ENCODE measurements around the gene IGSF9. TPM values are rescaled to one million over a fixed set of nuclear protein-coding genes. Genes with fewer than 3 reads are reported as not detected.

The IGSF9 gene
- total and polyA plus RNA-seq, 10 of the 15 experiments (the other 5 are each of a cell fraction or from before 2014, with no cell fraction given): 0.04 to 0.07 TPM; not detected in 8

GRCh38 chr1:159945483-159946241, at the start of gene IGSF9 (continued):
- peak; percentile 16 for TF ChIP-seq USF1 (IDR thresholded peaks at IDR 0.05; ENCODE audit: borderline replicate concordance, extremely low read length, insufficient read depth, low read depth, low read length)
- 0 out of 2 replicates have a peak, but pooled peaks have one; percentile 29 for TF ChIP-seq CREB1 (IDR thresholded peaks at IDR 0.05; ENCODE audit: low read depth)
- peak in 1 of 2 experiments; percentile 25; a peak in 1 of 4 replicates for TF ChIP-seq BHLHE40 (IDR thresholded peaks at IDR 0.05; ENCODE audit: borderline replicate concordance in 1 of 2, low read depth in 2 of 2, low read length in 1 of 2)

- no peak for DNase-seq (ENCODE audit: low read depth, low spot score)
- WGBS (ENCODE audit: insufficient coverage, insufficient replicate concordance, low lambda C conversion rate, missing lambda C conversion rate): 0% methylated on average over 2 of the region's 2 CpGs
- no peaks in the 10 kb centered on the region for H3K9me3 ChIP-seq (replicated peaks; ENCODE audit: control insufficient read depth, insufficient read depth, low read length)
- no peaks in the 10 kb centered on the region for H3K4me1 ChIP-seq (ENCODE audit: control insufficient read depth, insufficient read depth, low read length)
- ChIA-PET POLR2A (interaction anchor here (0.6 kb wide), 1 partner anchor 102 kb away, joined by 4 read pairs; no protein-coding TSS in a partner anchor), RAD21 (ENCODE audit: unreplicated experiment) (interaction anchor here (1.5 kb wide), 1 partner anchor 13 kb away, joined by 5 read pairs; no protein-coding TSS in a partner anchor), CTCF (interaction anchor here (2.5 kb wide), 1 partner anchor 12 kb away, joined by 25 read pairs; no protein-coding TSS in a partner anchor), SMC1A (ENCODE audit: uncharacterized antibody, unreplicated experiment) (interaction anchor here (1.1 to 1.6 kb wide), 2 partner anchors 11 to 13 kb away, joined by 3 to 5 read pairs; no protein-coding TSS in a partner anchor)
- H3K36me3 ChIP-seq (ENCODE audit: control insufficient read depth in 2 of 2, insufficient read depth in 2 of 2, low read length in 1 of 2): no peaks in the 10 kb centered on the region
- TF ChIP-seq WRNIP1 (IDR thresholded peaks at IDR 0.05; ENCODE audit: borderline replicate concordance, low read depth, low read length): no peak
- no peak for ATAC-seq
- H3K4me2 ChIP-seq (ENCODE audit: control insufficient read depth, insufficient read depth): no peak overlapping the region
- H2AFZ ChIP-seq (ENCODE audit: control insufficient read depth, low read depth, low read length): no peak overlapping the region
- no peak for FAIRE-seq
- H3K27ac ChIP-seq (ENCODE audit: control insufficient read depth, insufficient read depth): no peak overlapping the region
- H4K20me1 ChIP-seq (ENCODE audit: control insufficient read depth, insufficient read depth): no peaks in the 10 kb centered on the region
- no peaks in the 10 kb centered on the region for H3K79me2 ChIP-seq (ENCODE audit: control insufficient read depth, insufficient read depth, low read length)
- no peak overlapping the region for H3K9ac ChIP-seq (ENCODE audit: control insufficient read depth, insufficient read depth, low read length)
- in situ Hi-C loops (cut with MboI) (no loop called here), intact Hi-C loops (cut with micrococcal nuclease; ENCODE audit: unreplicated experiment) (no loop called here)
- BruUV-seq (replicated peaks): no TSS peak
- H3K27me3 ChIP-seq (replicated peaks in 1 of 2; ENCODE audit: control insufficient read depth in 2 of 2, insufficient read depth in 2 of 2, low read length in 1 of 2): no peaks in the 10 kb centered on the region; a peak in 2 of 4 replicates
- no peak overlapping the region for H3K4me3 ChIP-seq
These were observed 49.5 kb upstream of the IGSF9 start for GRCh38 chr1:159994896-159995295.
